Neural progenitor cell (in vitro differentiated cells): Measurements from ENCODE around the gene EPHB6.

Source experiments
- CTCF ChIP-seq: fragments of 200-600 bp; sonication (generic); IDR thresholded peaks from 2 replicates; pipeline ENCODE4 v1.5.1; 2017; ENCODE audit warnings: antibody characterized with exemption, mild to moderate bottlenecking
- EZH2 ChIP-seq: fragments of 200-600 bp; sonication (generic); IDR thresholded peaks from 2 replicates; pipeline ENCODE4 v1.6.1; 2017; ENCODE audit warnings: antibody characterized with exemption, mild to moderate bottlenecking, moderate library complexity

GRCh38 chr7:142871260-142872105 lies 16.6 kb downstream of the EPHB6 start:
- TF ChIP-seq EZH2 (no peak), CTCF (no peak)
